Measurements from ENCODE around the gene DRD2. TPM values are rescaled to one million over a fixed set of nuclear protein-coding genes. Genes with fewer than 3 reads are reported as not detected.

Gene DRD2
- 0.03 TPM in 1 of 5 replicates, not detected in the others for total RNA-seq (2022; extraction: Qiagen RNA extraction; ENCODE audit: low read depth)

GRCh38 chr11:113475160-113475761 is at the start of gene DRD2:
DRD2 (minus strand) TSS chr11:113475398; CDS start chr11:113424651, 50,747 bp downstream.

DNA sequence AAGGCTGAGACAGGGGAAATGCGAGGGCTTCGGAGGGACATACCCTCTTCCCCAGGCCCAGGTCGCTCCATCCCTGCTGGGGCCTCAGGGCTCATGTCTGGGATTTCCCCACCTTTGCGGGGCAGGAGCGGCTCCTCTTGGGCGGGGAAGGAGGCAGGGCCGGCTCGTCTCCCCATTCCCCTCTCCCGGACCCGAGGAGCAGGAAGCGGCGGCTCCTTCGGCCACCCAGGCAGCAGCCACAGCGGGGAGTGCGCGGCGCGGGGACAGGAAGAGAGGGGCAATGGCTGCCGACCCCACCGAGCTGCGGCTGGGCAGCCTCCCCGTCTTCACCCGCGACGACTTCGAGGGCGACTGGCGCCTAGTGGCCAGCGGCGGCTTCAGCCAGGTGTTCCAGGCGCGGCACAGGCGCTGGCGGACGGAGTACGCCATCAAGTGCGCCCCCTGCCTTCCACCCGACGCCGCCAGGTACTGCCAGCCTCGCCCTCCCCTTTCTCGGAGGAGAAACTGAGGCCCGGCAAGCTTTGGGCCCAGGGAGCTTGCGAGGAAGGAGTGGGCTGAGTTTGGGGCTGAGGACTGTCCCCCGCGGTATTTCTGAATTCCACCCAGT is 87.5 kb downstream of the DRD2 start, which contains the start of gene ANKK1:
TSS of gene ANKK1 (plus strand) at position 175 of the 607 bp plus-strand sequence. CDS start at position 281, 106 bp downstream.

Other genes with a start within 250 kb of the DRD2 start
- gene TTC12, start 160.8 kb downstream of the DRD2 start, total RNA-seq (2022; extraction: Qiagen RNA extraction; ENCODE audit: low read depth): 5.1 to 7.4 TPM (median 5.9 TPM) in 5 replicates
- gene ANKK1, start 87.6 kb downstream of the DRD2 start, total RNA-seq (2022; extraction: Qiagen RNA extraction; ENCODE audit: low read depth): 0.02 to 0.12 TPM in 2 of 5 replicates, not detected in the others
- gene TMPRSS5, start 230.9 kb upstream of the DRD2 start, total RNA-seq (2022; extraction: Qiagen RNA extraction; ENCODE audit: low read depth): 0.08 to 0.16 TPM (median 0.12 TPM) in 4 of 5 replicates, not detected in the other